ENCODE measurements around the gene PDE1A. TPM values are rescaled to one million over a fixed set of nuclear protein-coding genes. Genes with fewer than 3 reads are reported as not detected.

Gene PDE1A
- 41.1 and 42.5 TPM in 2 replicates for total RNA-seq (2014; rRNA removed; shearing (Covaris generic))
- polyA plus RNA-seq (2014; cell fraction: nucleus; rRNA removed), result 10.2 and 17.8 TPM in 2 replicates

GRCh38 chr2:182426918-182427240 is at the start of gene PDE1A:
Gene PDE1A, minus strand, starts transcription at chr2:182427036.
- no peak for DNase-seq (ENCODE audit: extremely low read depth, low read depth)

GRCh38 chr2:182473635-182474034 is 46.8 kb upstream of the PDE1A start:
- DNase-seq (ENCODE audit: extremely low read depth, low read depth), result no peak

GRCh38 chr2:182463760-182464159 is 36.9 kb upstream of the PDE1A start:
- no peak for DNase-seq (ENCODE audit: extremely low read depth, low read depth)

- no peak for DNase-seq (ENCODE audit: extremely low read depth, low read depth)
Observed at GRCh38 chr2:182456784-182457183, 29.9 kb upstream of the PDE1A start.

- no peak for DNase-seq (ENCODE audit: extremely low read depth, low read depth)
Observed at GRCh38 chr2:182452456-182452990, 25.7 kb upstream of the PDE1A start.

GRCh38 chr2:182448371-182448770 is 21.5 kb upstream of the PDE1A start:
- no peak for DNase-seq (ENCODE audit: extremely low read depth, low read depth)

- DNase-seq (ENCODE audit: extremely low read depth, low read depth), result peak; percentile 28
Observed at GRCh38 chr2:182447863-182448262, 21.0 kb upstream of the PDE1A start.

- no peak for DNase-seq (ENCODE audit: extremely low read depth, low read depth)
Observed at GRCh38 chr2:182447163-182447562, 20.3 kb upstream of the PDE1A start.

- DNase-seq (ENCODE audit: extremely low read depth, low read depth), result no peak
Observed at GRCh38 chr2:182446087-182446486, 19.3 kb upstream of the PDE1A start.

GRCh38 chr2:182445391-182445965 is 18.6 kb upstream of the PDE1A start:
- DNase-seq (ENCODE audit: extremely low read depth, low read depth), result no peak

GRCh38 chr2:182444806-182445205 is 18.0 kb upstream of the PDE1A start:
- DNase-seq (ENCODE audit: extremely low read depth, low read depth), result no peak

GRCh38 chr2:182444170-182444569 is 17.3 kb upstream of the PDE1A start:
- DNase-seq (ENCODE audit: extremely low read depth, low read depth), result no peak

- DNase-seq (ENCODE audit: extremely low read depth, low read depth), result no peak
Observed at GRCh38 chr2:182436252-182436651, 9.4 kb upstream of the PDE1A start.

GRCh38 chr2:182435754-182436153 is 8.9 kb upstream of the PDE1A start:
- no peak for DNase-seq (ENCODE audit: extremely low read depth, low read depth)

- DNase-seq (ENCODE audit: extremely low read depth, low read depth), result no peak
Observed at GRCh38 chr2:182432051-182432450, 5.2 kb upstream of the PDE1A start.

GRCh38 chr2:182428476-182428875 is 1.6 kb upstream of the PDE1A start:
- no peak for DNase-seq (ENCODE audit: extremely low read depth, low read depth)

- no peak for DNase-seq (ENCODE audit: extremely low read depth, low read depth)
Observed at GRCh38 chr2:182426082-182426917, 536 bp downstream of the PDE1A start.

GRCh38 chr2:182422864-182423263 is 4.0 kb downstream of the PDE1A start:
- DNase-seq (ENCODE audit: extremely low read depth, low read depth), result no peak

- DNase-seq (ENCODE audit: extremely low read depth, low read depth), result no peak
Observed at GRCh38 chr2:182420669-182421068, 6.2 kb downstream of the PDE1A start.

- DNase-seq (ENCODE audit: extremely low read depth, low read depth), result peak; percentile 96
Observed at GRCh38 chr2:182416861-182417260, 10.0 kb downstream of the PDE1A start.

- peak; percentile 89 for DNase-seq (ENCODE audit: extremely low read depth, low read depth)
Observed at GRCh38 chr2:182416191-182416590, 10.6 kb downstream of the PDE1A start.

GRCh38 chr2:182415771-182416170 is 11.1 kb downstream of the PDE1A start:
- no peak for DNase-seq (ENCODE audit: extremely low read depth, low read depth)

All from NCI-H460 (cell line).